Ovary (tissue), 3 donors: ENCODE data around the gene SEPTIN5.

Experiments
- CTCF ChIP-seq, 3 donors: fragments of 450-650 bp in 2 of 3; fragments of 200-600 bp in 1 of 3; IDR thresholded peaks; one replicate each; pipeline versions ENCODE4 v1.5.1 to v1.8.0; 2016 to 2022; ENCODE audit warnings: antibody characterized with exemption in 3 of 3, mild to moderate bottlenecking in 1 of 3
- EP300 ChIP-seq: sonication (generic); formaldehyde crosslinking; IDR thresholded peaks from one replicate; pipeline ENCODE4 v1.6.1; 2017; ENCODE audit warnings: antibody characterized with exemption
- POLR2A ChIP-seq: fragments of 450-650 bp; IDR thresholded peaks from one replicate; pipeline ENCODE4 v1.6.1; 2017; ENCODE audit warnings: antibody characterized with exemption, mild to moderate bottlenecking, moderate library complexity
- donor health status: DM: no; HTN: no; CAD: no.

GRCh38 chr22:19671316-19671715 lies 43.0 kb upstream of the SEPTIN5 start:
- TF ChIP-seq CTCF (IDR thresholded peaks at IDR 0.05) (no peak), POLR2A (no peak), EP300 (no peak)
